ENCODE measurements around the gene LRP1B.

GRCh38 chr2:141900826-141901225 is 230.0 kb downstream of the LRP1B start:
- TF ChIP-seq TAF1 (IDR thresholded peaks at IDR 0.05; ENCODE audit: borderline replicate concordance, insufficient read depth, low read length) = no peak
- no peak for TF ChIP-seq POLR2AphosphoS5 (IDR thresholded peaks at IDR 0.05; ENCODE audit: low read depth, low read length)
- no peak for TF ChIP-seq REST (IDR thresholded peaks at IDR 0.05; ENCODE audit: insufficient read depth in 1 of 2, low read depth in 2 of 2, low read length in 2 of 2)

Data from PFSK-1 (cell line).